HepG2 (cell line): Measurements from ENCODE around the gene AKT3.

Source experiments
- ELF4 ChIP-seq: sonication (generic); formaldehyde crosslinking; IDR thresholded peaks from 2 replicates; pipeline ENCODE4 v1.5.0; 2020; ENCODE audit warnings: missing genetic modification reagents, mild to moderate bottlenecking, moderate library complexity, borderline replicate concordance
- ZBTB1 ChIP-seq: sonication (generic); formaldehyde crosslinking; IDR thresholded peaks from 2 replicates; pipeline ENCODE4 v1.4.0; 2020; ENCODE audit warnings: missing genetic modification reagents, borderline replicate concordance
- TF ChIP-seq, protein P1 (sequence below): sonication (generic); formaldehyde crosslinking; conservative IDR thresholded peaks from 2 replicates; pipeline ENCODE4 v1.4.0; 2020; ENCODE audit warnings: missing genetic modification reagents
- TF ChIP-seq, protein P2 (sequence below): fragments of 450-650 bp; IDR thresholded peaks from 2 replicates; pipeline ENCODE4 v1.6.1; 2017; ENCODE audit warnings: mild to moderate bottlenecking
- TF ChIP-seq, protein P3 (sequence below): sonication (generic); formaldehyde crosslinking; IDR thresholded peaks from 2 replicates; pipeline ENCODE4 v1.4.0; 2020; ENCODE audit warnings: mild to moderate bottlenecking, missing genetic modification reagents
- TF ChIP-seq, protein P4 (sequence below): sonication (generic); formaldehyde crosslinking; IDR thresholded peaks from 2 replicates; pipeline ENCODE4 v1.5.0; 2020; ENCODE audit warnings: mild to moderate bottlenecking, missing genetic modification reagents, moderate library complexity

DNA sequence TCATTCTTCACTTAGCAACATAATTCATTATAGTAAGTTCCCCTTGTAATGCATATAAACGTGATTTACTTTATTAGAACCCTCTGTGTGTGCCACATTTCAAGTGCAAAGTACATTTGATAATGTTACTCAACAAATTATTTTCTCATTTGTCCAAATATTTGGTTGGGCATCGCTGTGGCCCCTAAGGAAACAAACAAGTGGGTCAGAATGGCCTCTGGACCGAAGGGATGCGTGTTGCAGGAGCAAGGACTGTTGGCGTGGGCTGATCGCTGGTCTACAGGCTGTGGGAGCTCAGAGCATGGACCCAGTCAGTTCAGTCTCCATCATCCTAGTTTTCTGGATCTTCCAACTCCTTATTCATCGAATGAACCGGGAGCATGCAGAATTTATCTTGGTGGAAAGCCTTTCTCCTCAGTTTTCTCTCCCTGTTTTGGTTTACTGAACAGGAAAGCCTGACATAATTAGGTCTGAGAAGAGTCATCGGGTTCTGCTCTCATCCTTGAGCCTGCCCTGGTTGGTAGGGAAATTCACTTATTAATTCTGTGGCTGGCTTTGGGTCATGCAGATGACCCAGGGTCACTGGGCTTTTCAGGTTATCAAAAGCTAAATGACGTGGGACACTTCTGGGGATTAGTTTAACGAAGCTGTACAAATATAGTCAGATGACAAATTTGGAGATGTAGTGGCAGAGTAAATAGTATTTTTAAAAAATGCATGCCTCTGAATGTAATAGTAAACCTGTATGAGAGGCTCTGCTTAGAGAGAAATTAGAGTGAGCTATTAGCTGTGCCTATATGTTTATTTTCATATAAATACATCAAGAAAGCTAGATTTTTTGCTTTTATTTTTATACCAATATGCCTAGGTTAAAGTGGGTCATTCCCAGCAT lies 394.0 kb downstream of the AKT3 start:
- TF ChIP-seq, protein P1, sequence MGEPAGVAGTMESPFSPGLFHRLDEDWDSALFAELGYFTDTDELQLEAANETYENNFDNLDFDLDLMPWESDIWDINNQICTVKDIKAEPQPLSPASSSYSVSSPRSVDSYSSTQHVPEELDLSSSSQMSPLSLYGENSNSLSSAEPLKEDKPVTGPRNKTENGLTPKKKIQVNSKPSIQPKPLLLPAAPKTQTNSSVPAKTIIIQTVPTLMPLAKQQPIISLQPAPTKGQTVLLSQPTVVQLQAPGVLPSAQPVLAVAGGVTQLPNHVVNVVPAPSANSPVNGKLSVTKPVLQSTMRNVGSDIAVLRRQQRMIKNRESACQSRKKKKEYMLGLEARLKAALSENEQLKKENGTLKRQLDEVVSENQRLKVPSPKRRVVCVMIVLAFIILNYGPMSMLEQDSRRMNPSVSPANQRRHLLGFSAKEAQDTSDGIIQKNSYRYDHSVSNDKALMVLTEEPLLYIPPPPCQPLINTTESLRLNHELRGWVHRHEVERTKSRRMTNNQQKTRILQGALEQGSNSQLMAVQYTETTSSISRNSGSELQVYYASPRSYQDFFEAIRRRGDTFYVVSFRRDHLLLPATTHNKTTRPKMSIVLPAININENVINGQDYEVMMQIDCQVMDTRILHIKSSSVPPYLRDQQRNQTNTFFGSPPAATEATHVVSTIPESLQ (CRISPR knock-in tag), result no peak
- TF ChIP-seq, protein P2, sequence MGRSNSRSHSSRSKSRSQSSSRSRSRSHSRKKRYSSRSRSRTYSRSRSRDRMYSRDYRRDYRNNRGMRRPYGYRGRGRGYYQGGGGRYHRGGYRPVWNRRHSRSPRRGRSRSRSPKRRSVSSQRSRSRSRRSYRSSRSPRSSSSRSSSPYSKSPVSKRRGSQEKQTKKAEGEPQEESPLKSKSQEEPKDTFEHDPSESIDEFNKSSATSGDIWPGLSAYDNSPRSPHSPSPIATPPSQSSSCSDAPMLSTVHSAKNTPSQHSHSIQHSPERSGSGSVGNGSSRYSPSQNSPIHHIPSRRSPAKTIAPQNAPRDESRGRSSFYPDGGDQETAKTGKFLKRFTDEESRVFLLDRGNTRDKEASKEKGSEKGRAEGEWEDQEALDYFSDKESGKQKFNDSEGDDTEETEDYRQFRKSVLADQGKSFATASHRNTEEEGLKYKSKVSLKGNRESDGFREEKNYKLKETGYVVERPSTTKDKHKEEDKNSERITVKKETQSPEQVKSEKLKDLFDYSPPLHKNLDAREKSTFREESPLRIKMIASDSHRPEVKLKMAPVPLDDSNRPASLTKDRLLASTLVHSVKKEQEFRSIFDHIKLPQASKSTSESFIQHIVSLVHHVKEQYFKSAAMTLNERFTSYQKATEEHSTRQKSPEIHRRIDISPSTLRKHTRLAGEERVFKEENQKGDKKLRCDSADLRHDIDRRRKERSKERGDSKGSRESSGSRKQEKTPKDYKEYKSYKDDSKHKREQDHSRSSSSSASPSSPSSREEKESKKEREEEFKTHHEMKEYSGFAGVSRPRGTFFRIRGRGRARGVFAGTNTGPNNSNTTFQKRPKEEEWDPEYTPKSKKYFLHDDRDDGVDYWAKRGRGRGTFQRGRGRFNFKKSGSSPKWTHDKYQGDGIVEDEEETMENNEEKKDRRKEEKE, result no peak
- TF ChIP-seq, protein P3, sequence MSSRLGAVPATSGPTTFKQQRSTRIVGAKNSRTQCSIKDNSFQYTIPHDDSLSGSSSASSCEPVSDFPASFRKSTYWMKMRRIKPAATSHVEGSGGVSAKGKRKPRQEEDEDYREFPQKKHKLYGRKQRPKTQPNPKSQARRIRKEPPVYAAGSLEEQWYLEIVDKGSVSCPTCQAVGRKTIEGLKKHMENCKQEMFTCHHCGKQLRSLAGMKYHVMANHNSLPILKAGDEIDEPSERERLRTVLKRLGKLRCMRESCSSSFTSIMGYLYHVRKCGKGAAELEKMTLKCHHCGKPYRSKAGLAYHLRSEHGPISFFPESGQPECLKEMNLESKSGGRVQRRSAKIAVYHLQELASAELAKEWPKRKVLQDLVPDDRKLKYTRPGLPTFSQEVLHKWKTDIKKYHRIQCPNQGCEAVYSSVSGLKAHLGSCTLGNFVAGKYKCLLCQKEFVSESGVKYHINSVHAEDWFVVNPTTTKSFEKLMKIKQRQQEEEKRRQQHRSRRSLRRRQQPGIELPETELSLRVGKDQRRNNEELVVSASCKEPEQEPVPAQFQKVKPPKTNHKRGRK (CRISPR knock-in tag), result no peak
- TF ChIP-seq ZBTB1 (CRISPR knock-in tag) (no peak), ELF4 (CRISPR knock-in tag) (no peak)
- TF ChIP-seq, protein P4, sequence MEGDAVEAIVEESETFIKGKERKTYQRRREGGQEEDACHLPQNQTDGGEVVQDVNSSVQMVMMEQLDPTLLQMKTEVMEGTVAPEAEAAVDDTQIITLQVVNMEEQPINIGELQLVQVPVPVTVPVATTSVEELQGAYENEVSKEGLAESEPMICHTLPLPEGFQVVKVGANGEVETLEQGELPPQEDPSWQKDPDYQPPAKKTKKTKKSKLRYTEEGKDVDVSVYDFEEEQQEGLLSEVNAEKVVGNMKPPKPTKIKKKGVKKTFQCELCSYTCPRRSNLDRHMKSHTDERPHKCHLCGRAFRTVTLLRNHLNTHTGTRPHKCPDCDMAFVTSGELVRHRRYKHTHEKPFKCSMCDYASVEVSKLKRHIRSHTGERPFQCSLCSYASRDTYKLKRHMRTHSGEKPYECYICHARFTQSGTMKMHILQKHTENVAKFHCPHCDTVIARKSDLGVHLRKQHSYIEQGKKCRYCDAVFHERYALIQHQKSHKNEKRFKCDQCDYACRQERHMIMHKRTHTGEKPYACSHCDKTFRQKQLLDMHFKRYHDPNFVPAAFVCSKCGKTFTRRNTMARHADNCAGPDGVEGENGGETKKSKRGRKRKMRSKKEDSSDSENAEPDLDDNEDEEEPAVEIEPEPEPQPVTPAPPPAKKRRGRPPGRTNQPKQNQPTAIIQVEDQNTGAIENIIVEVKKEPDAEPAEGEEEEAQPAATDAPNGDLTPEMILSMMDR (CRISPR knock-in tag), result no peak
